ENCODE results near the gene PI16.
A peak's percentile ranks its signal among the peaks of the same experiment; 100 is the strongest.

DNA sequence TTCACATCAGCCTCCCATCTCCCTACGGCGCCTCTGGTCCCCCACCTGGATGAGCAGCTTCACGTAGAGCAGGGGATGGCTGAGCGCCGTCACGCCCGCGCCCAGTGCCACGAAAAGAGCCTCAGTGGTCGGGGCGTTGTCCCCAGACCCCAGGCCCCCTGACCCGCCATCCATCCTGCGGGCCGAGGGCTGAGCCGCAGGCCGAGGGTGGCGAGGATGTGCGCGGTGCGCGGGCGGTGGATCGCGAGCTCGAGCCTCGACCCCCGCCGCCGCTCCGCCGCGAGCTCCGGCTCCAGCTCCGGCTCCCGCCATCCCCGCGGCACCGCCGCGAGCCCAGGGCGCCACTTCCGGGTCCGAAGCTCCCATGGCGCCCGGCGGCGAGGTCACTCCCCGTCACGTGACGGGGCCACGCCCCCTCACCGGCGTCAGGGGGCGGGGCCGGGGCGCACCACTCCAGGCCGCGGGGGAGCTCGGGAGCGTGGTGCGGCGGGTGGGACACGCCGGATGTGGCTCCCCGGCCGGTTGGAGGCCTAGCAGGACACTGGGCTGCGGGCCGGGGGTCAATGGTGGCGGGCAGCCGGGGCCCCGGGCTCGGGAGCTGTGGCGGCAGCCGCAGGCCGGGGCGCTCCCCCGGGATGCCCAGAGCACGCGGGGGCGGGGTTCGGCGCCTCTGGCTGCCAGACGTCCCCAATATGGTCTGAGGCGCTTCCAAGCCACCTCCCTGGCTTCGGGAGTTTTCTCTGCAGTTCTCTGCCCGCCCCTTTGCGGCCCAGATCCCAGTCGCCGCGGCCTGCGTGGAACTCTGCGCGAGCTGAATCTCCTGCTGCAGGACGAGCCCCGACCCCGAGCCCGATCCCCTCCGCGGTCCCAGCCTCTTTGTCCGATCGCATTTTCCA, 31.5 kb downstream of the PI16 start, which contains the start of gene MTCH1:
- TF ChIP-seq, protein P1, sequence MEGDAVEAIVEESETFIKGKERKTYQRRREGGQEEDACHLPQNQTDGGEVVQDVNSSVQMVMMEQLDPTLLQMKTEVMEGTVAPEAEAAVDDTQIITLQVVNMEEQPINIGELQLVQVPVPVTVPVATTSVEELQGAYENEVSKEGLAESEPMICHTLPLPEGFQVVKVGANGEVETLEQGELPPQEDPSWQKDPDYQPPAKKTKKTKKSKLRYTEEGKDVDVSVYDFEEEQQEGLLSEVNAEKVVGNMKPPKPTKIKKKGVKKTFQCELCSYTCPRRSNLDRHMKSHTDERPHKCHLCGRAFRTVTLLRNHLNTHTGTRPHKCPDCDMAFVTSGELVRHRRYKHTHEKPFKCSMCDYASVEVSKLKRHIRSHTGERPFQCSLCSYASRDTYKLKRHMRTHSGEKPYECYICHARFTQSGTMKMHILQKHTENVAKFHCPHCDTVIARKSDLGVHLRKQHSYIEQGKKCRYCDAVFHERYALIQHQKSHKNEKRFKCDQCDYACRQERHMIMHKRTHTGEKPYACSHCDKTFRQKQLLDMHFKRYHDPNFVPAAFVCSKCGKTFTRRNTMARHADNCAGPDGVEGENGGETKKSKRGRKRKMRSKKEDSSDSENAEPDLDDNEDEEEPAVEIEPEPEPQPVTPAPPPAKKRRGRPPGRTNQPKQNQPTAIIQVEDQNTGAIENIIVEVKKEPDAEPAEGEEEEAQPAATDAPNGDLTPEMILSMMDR (IDR thresholded peaks at IDR 0.05; ENCODE audit: extremely low read depth in 1 of 2, insufficient read depth in 1 of 2, low read depth in 1 of 2, low read length in 2 of 2): no peak
- no peak for TF ChIP-seq EZH2 (IDR thresholded peaks at IDR 0.05; ENCODE audit: borderline replicate concordance, low read depth, low read length, severe bottlenecking)
- TF ChIP-seq, protein P2, sequence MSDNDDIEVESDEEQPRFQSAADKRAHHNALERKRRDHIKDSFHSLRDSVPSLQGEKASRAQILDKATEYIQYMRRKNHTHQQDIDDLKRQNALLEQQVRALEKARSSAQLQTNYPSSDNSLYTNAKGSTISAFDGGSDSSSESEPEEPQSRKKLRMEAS (IDR thresholded peaks at IDR 0.05; ENCODE audit: insufficient read depth, insufficient read length): peak; percentile 94
